ENCODE measurements around the gene SARDH.

SARDH gene

GRCh38 chr9:133618726-133619125 is 119.4 kb downstream of the SARDH start:
- DNase-seq = no peak

DNA sequence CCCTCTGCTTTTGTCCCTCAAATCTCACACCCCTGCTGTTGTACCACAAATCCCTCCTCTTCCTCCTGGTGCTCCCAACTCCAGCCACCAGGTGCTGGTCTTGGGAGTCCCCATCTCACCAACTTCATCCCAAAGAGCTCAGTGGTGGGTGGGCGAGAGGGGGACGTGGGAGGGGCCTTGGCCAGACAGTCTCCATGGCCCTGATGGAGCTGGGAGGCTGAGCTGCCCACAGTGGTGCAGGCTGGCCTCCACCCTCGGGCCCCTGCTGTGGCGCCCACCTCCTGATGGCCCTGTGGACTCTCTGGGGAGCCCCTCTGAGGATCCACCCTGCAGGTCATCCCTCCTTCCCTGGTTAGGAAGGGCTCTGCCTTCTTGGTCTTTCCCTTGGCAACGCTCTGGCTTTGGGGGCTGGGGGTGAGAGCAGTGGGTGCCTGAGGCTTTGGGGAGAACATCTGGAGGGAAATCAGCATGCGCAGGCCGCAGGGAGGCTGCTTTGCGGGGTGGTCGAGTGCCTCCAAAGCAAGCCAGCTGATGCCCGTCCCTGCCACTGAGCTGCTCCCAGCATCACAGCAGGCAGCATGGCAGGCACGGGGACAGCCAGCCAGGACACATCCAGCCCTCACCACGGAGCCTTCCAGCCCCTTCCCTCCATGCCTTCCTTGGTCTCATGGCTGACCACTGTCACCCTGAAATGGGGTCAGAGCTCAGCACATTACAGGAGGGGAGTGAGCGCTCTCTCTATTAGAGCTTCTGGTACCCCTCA is 121.3 kb downstream of the SARDH start:
- DNase-seq = no peak

GRCh38 chr9:133615606-133616188 is 122.5 kb downstream of the SARDH start:
- no peak for DNase-seq

GRCh38 chr9:133615186-133615585 is 123.0 kb downstream of the SARDH start:
- no peak for DNase-seq

GRCh38 chr9:133614678-133615077 is 123.5 kb downstream of the SARDH start:
- DNase-seq = no peak

- DNase-seq = no peak
These were observed 124.1 kb downstream of the SARDH start for GRCh38 chr9:133614056-133614455.

All from effector CD8-positive, alpha-beta T cell (primary cell).